ENCODE measurements around the gene RBL2.
"Not testable (repeated sequence)": the region's sequence is repeated elsewhere in the genome, so short reads cannot be mapped to it uniquely, and the experiment has no call there.

RBL2 gene

DNA sequence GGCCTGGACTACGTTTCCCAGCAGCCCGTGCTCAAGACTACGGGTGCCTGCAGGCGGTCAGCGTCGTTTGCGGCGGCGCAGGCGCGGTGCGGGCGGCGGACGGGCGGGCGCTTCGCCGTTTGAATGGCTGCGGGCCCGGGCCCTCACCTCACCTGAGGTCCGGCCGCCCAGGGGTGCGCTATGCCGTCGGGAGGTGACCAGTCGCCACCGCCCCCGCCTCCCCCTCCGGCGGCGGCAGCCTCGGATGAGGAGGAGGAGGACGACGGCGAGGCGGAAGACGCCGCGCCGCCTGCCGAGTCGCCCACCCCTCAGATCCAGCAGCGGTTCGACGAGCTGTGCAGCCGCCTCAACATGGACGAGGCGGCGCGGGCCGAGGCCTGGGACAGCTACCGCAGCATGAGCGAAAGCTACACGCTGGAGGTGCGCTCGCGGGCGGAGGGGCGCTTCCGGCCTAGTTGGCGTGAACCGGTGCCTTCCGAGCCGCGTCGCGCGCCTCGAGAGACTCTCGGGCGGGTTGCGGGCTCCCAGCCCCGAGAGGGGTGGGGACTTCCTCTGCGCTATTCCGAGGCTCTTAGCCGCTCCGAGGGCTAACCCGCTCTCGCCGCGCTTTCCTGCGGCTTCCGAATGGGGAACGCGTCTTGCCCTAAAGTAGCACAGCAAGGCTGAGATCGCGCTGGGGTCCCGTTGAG lies at the start of gene RBL2:
Gene RBL2 (plus strand): TSS at position 95 of the 689 bp plus-strand sequence. CDS start 86 bp downstream, at position 181.
- peak; percentile 88 for DNase-seq (ENCODE audit: low spot score)
- in situ Hi-C loops (cut with MboI; ENCODE audit: low pct_unique_long_range_greater_than_20kb, low sequenced_read_pairs, unreplicated experiment), result no loop called here
- no peak for TF ChIP-seq CTCF (IDR thresholded peaks at IDR 0.05; ENCODE audit: extremely low read depth, insufficient read depth, missing control alignments)

DNA sequence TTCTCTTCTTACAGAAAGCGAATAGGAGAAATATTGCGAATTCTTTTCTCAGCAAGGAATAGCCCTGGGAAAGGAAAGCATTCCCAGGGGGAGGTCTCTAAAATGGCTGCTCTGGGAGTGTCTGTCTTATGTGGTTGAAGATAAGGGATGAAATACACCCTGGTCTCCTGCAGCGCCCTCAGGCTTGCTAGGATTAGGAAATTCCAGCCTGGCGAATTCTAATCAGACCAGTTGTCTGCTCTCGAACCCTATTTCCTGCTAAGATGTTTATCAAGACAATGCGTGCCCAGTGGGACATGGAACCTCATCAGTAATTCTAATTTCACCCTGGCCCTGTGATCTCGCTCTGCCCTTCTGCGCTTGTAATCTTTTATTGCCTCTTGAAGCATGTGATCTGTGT lies 49.7 kb upstream of the RBL2 start:
- in situ Hi-C loops (cut with MboI; ENCODE audit: low pct_unique_long_range_greater_than_20kb, low sequenced_read_pairs, unreplicated experiment); DNase-seq (ENCODE audit: low spot score): not testable (repeated sequence)

GRCh38 chr16:53404959-53405358 lies 29.3 kb upstream of the RBL2 start:
- TF ChIP-seq CTCF (IDR thresholded peaks at IDR 0.05; ENCODE audit: extremely low read depth, insufficient read depth, missing control alignments), result no peak
- in situ Hi-C loops (cut with MboI; ENCODE audit: low pct_unique_long_range_greater_than_20kb, low sequenced_read_pairs, unreplicated experiment), result no loop called here
- DNase-seq (ENCODE audit: low spot score), result no peak

DNA sequence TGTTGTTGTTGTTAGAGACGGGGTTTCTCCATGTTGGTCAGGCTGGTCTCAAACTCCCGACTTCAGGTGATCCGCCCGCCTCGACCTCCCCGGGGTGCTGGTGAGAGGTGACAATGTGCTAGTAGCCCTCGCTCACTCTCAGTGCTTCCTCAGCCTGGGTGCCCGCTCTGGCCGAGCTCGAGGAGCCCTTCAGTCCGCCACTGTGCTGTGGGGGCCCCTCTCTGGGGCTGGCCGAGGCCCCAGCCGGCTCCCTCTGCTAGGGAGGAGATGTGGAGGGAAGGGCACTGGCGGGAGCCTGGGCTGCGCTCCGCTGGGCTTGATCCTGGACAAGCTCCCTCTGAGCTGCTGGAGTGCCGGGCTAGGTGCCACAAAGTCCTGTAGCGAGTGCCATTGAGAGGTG lies 21.7 kb upstream of the RBL2 start:
- DNase-seq (ENCODE audit: low spot score), result no peak
- in situ Hi-C loops (cut with MboI; ENCODE audit: low pct_unique_long_range_greater_than_20kb, low sequenced_read_pairs, unreplicated experiment), result no loop called here
- TF ChIP-seq CTCF (IDR thresholded peaks at IDR 0.05; ENCODE audit: extremely low read depth, insufficient read depth, missing control alignments), result no peak

DNA sequence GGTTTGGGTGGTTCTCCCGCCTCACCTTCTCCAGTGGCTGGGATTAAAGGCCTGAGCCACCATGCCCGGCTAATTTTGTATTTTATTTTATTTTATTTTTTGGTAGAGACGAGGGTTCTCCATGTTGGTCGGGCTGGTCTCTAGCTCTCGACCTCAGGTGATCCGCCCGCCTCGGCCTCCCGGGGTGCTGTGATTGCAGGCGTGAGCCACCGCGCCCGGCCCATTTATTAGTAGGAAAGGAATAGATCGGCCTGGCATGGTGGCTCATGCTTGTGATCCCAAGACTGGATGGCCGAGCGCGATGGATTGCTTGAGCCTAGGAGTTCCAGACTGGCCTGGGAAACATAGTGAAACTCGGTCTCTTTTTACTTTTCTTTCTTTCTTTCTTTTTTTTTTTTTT lies 20.4 kb upstream of the RBL2 start:
- in situ Hi-C loops (cut with MboI; ENCODE audit: low pct_unique_long_range_greater_than_20kb, low sequenced_read_pairs, unreplicated experiment), result no loop called here
- DNase-seq (ENCODE audit: low spot score), result no peak
- no peak for TF ChIP-seq CTCF (IDR thresholded peaks at IDR 0.05; ENCODE audit: extremely low read depth, insufficient read depth, missing control alignments)

- no peak for DNase-seq (ENCODE audit: low spot score)
- TF ChIP-seq CTCF (IDR thresholded peaks at IDR 0.05; ENCODE audit: extremely low read depth, insufficient read depth, missing control alignments), result no peak
- in situ Hi-C loops (cut with MboI; ENCODE audit: low pct_unique_long_range_greater_than_20kb, low sequenced_read_pairs, unreplicated experiment), result no loop called here
Measured at GRCh38 chr16:53414381-53414780, 19.9 kb upstream of the RBL2 start.

DNA sequence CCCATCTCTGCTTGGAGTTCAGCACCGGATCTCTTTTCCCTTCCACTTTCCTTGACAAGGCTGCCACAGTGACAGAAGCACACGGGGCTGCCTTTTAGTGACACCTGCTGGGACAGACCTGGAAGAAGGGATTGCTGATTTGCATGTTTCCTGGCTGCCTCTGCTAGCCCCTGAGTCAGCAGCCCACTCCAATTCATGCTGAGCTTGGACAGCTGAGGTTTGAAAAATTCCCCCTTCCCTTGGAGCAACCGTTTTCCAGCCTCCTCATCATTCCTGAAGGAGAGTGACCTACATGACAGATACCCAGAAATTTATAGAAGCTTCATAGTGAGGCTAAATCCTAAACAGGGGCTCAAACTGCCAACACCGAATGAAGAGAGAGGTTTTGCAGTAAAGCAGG lies 18.8 kb upstream of the RBL2 start:
- no peak for DNase-seq (ENCODE audit: low spot score)
- no peak for TF ChIP-seq CTCF (IDR thresholded peaks at IDR 0.05; ENCODE audit: extremely low read depth, insufficient read depth, missing control alignments)
- in situ Hi-C loops (cut with MboI; ENCODE audit: low pct_unique_long_range_greater_than_20kb, low sequenced_read_pairs, unreplicated experiment), result no loop called here

Measured in GM13977 (cell line).